GM18858 (cell line): ENCODE results near the gene GATD1.
A peak's percentile ranks its signal among the peaks of the same experiment; 100 is the strongest.
"Not testable (repeated sequence)": the region's sequence is repeated elsewhere in the genome, so short reads cannot be mapped to it uniquely, and the experiment has no call there.

Experiments used
- ATAC-seq: cut with Tn5 transposase; IDR thresholded peaks from one replicate; pipeline ENCODE4 v1.9.1; 2021; ENCODE audit not compliant: unreplicated experiment

Gene GATD1

GRCh38 chr11:765025-765801 is 12.1 kb downstream of the GATD1 start:
- ATAC-seq = no peak

GRCh38 chr11:764322-765024 is 12.8 kb downstream of the GATD1 start:
- no peak for ATAC-seq

GRCh38 chr11:763549-764321 is 13.6 kb downstream of the GATD1 start:
- ATAC-seq = no peak

- ATAC-seq = no peak
These were observed 14.2 kb downstream of the GATD1 start for GRCh38 chr11:763073-763463.

GRCh38 chr11:762421-763072 is 14.7 kb downstream of the GATD1 start:
- ATAC-seq = no peak

GRCh38 chr11:761526-762108 is 15.7 kb downstream of the GATD1 start:
- ATAC-seq = no peak

GRCh38 chr11:760236-760635 is 17.1 kb downstream of the GATD1 start:
- ATAC-seq = no peak

GRCh38 chr11:749731-750130 is 27.6 kb downstream of the GATD1 start:
- ATAC-seq = no peak

- ATAC-seq = no peak
These were observed 29.3 kb downstream of the GATD1 start for GRCh38 chr11:748007-748359.

GRCh38 chr11:747158-748006 is 29.9 kb downstream of the GATD1 start, which contains the start of gene TALDO1:
Gene TALDO1 (plus strand): TSS chr11:747464. CDS start chr11:747482, 18 bp downstream.
- ATAC-seq = peak; percentile 73

- ATAC-seq = peak; percentile 8
These were observed 30.8 kb downstream of the GATD1 start for GRCh38 chr11:746289-747157.

- no peak for ATAC-seq
These were observed 31.9 kb downstream of the GATD1 start for GRCh38 chr11:745428-745827.

GRCh38 chr11:742571-743201 is 34.6 kb downstream of the GATD1 start:
- no peak for ATAC-seq

- no peak for ATAC-seq
These were observed 35.1 kb downstream of the GATD1 start for GRCh38 chr11:742156-742546.

GRCh38 chr11:737899-738298 is 39.4 kb downstream of the GATD1 start:
- not testable (repeated sequence) for ATAC-seq

GRCh38 chr11:737366-737765 is 39.9 kb downstream of the GATD1 start:
- no peak for ATAC-seq

GRCh38 chr11:734541-734940 is 42.7 kb downstream of the GATD1 start:
- ATAC-seq = not testable (repeated sequence)

- no peak for ATAC-seq
These were observed 44.2 kb downstream of the GATD1 start for GRCh38 chr11:733072-733471.
